AG04450 (cell line): ENCODE data around the gene GUCA1C. TPM values are rescaled to one million over a fixed set of nuclear protein-coding genes. Genes with fewer than 3 reads are reported as not detected.

Source experiments
- CTCF ChIA-PET: fragments of 300-600, 350-600 bp; formaldehyde crosslinking; extraction: SDS; loops from one replicate; lab custom pipeline; 2022; ENCODE audit warnings: antibody characterized with exemption, inconsistent platforms; lab: Charles Lee
- POLR2A ChIA-PET: fragments of 350-600 bp; formaldehyde crosslinking; extraction: SDS; loops from one replicate; lab custom pipeline; 2021; ENCODE audit warnings: antibody characterized with exemption, inconsistent platforms; lab: Yijun Ruan, JAX
- DNase-seq: peaks from one replicate; pipeline ENCODE4 v3.0.0-alpha.2; 2011; ENCODE audit warnings: low read depth, low spot score
- H3K27ac ChIP-seq: one replicate; pipeline ENCODE4 v1.5.1; 2012; ENCODE audit warnings: low read depth, low read length, control low read depth
- H3K27me3 ChIP-seq: one replicate; pipeline ENCODE4 v1.6.0; 2012; ENCODE audit warnings: low read length; ENCODE audit not compliant: control insufficient read depth, insufficient read depth
- H3K4me3 ChIP-seq: 2 replicates; pipeline ENCODE4 v1.5.1; 2011; ENCODE audit warnings: mild to moderate bottlenecking, low read depth, low read length, control low read depth
- H3K9me3 ChIP-seq: 2 replicates; pipeline ENCODE4 v1.5.1; 2012; ENCODE audit warnings: low read length; ENCODE audit not compliant: control insufficient read depth, insufficient read depth
- polyA plus RNA-seq: library from polyadenylated mRNA; depleted of rRNA; stranded (reverse); fragments of >200 nt; gene quantifications from 2 replicates; pipeline ENCODE4 v1.2.3, GENCODE V29; 2011
- TF ChIP-seq, protein P1 (sequence below): IDR thresholded peaks from 2 replicates; pipeline ENCODE4 v1.5.1; 2011; ENCODE audit warnings: low read depth, low read length, control low read depth, inconsistent platforms

GUCA1C gene
- polyA plus RNA-seq, 1 experiment, result not detected

DNA sequence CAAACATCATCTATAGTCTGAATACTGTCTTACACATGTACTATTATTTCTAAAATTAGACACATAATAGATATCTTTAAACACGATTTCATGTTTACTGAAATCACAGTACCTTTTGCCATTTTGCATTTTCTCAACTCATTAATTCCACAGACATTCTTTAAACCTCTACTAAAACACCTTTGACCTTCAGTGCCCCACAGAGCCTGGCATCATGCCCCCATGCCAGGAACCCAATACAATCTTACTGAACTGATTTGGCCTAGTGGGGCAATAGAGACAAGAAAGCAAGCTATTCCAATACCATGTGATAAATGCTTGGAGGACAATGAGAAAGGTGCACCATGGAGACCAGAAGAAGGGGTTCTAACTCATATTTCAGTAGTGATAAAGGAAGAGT lies 19.3 kb upstream of the GUCA1C start:
- no peaks in the 10 kb centered on the region for H3K9me3 ChIP-seq
- DNase-seq, result no peak
- no peak overlapping the region for H3K4me3 ChIP-seq
- TF ChIP-seq, protein P1, sequence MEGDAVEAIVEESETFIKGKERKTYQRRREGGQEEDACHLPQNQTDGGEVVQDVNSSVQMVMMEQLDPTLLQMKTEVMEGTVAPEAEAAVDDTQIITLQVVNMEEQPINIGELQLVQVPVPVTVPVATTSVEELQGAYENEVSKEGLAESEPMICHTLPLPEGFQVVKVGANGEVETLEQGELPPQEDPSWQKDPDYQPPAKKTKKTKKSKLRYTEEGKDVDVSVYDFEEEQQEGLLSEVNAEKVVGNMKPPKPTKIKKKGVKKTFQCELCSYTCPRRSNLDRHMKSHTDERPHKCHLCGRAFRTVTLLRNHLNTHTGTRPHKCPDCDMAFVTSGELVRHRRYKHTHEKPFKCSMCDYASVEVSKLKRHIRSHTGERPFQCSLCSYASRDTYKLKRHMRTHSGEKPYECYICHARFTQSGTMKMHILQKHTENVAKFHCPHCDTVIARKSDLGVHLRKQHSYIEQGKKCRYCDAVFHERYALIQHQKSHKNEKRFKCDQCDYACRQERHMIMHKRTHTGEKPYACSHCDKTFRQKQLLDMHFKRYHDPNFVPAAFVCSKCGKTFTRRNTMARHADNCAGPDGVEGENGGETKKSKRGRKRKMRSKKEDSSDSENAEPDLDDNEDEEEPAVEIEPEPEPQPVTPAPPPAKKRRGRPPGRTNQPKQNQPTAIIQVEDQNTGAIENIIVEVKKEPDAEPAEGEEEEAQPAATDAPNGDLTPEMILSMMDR, result no peak
- peaks cover 2% of the 10 kb centered on the region for H3K27me3 ChIP-seq
- ChIA-PET POLR2A (no interaction called here), CTCF (interaction anchor here (0.6 kb wide), 1 partner anchor 10 kb away, joined by 5 read pairs; no protein-coding TSS in a partner anchor)
- H3K27ac ChIP-seq, result no peak overlapping the region

DNA sequence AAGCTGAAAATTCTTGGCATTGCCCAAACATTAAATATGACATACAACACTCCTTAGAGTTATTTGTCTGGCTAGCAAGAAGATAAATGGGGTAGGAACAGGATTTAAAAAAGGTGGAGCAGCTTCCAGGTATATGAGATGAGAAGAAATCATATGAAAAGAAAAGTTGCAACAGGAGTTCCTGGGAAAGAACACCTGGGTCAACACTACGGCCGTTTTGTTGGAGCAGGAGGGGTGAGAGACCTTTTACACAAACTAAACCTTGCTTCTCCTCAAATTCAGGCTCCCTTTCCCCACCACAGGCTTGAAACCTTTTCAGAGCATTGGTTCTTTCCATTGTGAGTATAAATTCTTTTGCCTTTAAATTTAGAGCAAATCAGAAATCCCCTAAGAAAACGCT lies 18.8 kb upstream of the GUCA1C start:
- Histone ChIP-seq H3K4me3 (no peak overlapping the region), H3K27ac (no peak overlapping the region), H3K27me3 (peaks cover 2% of the 10 kb centered on the region), H3K9me3 (no peaks in the 10 kb centered on the region)
- POLR2A ChIA-PET, result no interaction called here
- CTCF ChIA-PET, result interaction anchor here (0.8 kb wide), 1 partner anchor 57 kb away, joined by 3 read pairs; no protein-coding TSS in a partner anchor
- DNase-seq, result no peak
- TF ChIP-seq, protein P1, result no peak

DNA sequence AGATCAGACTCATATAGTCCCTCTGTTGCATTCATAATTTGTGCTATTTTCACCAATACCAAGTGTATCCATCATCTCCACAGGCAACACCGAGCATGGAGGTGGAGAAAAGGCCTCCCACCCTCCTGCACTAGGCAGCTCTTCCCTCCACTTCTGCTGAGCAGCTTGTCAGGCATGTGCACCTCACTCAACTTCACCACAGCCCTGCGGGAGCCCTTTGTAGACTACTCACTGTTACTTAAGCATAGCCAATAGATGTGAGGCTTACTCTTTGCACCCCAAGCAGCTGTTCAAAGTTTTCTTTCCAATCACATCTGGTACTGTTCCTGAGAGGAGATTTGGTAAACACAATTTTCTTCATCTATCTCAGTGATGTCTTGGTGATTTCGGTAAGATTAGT lies 16.9 kb upstream of the GUCA1C start:
- CTCF ChIA-PET, result no interaction called here
- Histone ChIP-seq H3K27ac (no peak overlapping the region), H3K9me3 (no peaks in the 10 kb centered on the region), H3K4me3 (no peak overlapping the region), H3K27me3 (peaks cover 2% of the 10 kb centered on the region)
- TF ChIP-seq, protein P1, result no peak
- POLR2A ChIA-PET, result no interaction called here
- no peak for DNase-seq

DNA sequence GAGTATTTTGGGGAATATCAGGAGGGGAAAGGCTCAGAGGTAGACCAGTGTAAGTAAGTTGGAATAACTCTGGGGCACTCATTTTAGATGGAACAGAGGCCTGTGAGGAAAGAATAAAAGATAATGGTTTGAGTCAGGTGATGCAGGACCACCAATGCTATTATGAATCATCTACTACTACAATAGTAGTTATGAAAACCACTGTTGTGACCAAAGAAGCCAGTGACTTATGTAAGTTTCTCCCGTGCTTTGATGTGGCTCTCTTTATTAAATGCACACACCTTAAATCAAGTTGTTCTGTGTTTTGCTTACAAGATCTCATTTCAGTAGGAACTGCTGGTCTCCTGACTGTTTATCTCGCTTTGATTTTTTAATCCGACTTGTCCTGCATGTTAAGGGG lies 13.1 kb upstream of the GUCA1C start:
- TF ChIP-seq, protein P1, result no peak
- ChIA-PET POLR2A (no interaction called here), CTCF (no interaction called here)
- Histone ChIP-seq H3K27ac (no peak overlapping the region), H3K9me3 (no peaks in the 10 kb centered on the region), H3K27me3 (no peaks in the 10 kb centered on the region), H3K4me3 (no peak overlapping the region)
- DNase-seq, result no peak

DNA sequence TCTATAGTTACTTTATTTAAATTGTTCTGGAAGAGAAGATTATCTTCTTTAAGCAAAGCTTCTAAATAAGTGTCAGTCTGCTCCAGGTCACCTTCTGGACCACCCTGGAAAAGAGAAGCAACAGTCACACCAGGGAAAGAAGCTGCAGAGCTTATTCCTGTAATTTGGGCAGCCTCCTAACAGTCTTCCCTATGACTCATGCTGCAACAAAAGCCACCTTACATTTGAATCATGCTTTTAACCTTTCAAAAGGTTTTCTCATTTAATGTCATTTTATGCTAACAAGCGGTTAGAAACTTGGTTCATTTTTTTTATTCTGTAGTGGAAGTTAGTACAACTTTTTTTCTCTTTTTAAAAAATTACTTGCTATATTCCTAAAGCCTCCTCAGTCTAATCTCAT lies 5.3 kb upstream of the GUCA1C start:
- H3K27me3 ChIP-seq, result no peaks in the 10 kb centered on the region
- no peak overlapping the region for H3K4me3 ChIP-seq
- DNase-seq, result no peak
- POLR2A ChIA-PET, result no interaction called here
- TF ChIP-seq, protein P1, result no peak
- CTCF ChIA-PET, result no interaction called here
- no peak overlapping the region for H3K27ac ChIP-seq
- H3K9me3 ChIP-seq, result no peaks in the 10 kb centered on the region
